SK-N-SH treated with all-trans-retinoic acid at 6 μM for 48 hours (cell line): ENCODE measurements around the gene PGS1.

Experiments used
- ARNTL ChIP-seq: fragments of 450-650 bp; formaldehyde crosslinking; IDR thresholded peaks from 2 replicates; pipeline ENCODE4 v1.5.0; 2020; ENCODE audit warnings: low read depth, mild to moderate bottlenecking, moderate library complexity, borderline replicate concordance
- ESRRG ChIP-seq: fragments of 250-450 bp; sonication (Bioruptor Pico); IDR thresholded peaks from 2 replicates; pipeline ENCODE4 v1.6.1; 2021; ENCODE audit warnings: mild to moderate bottlenecking
- GLIS3 ChIP-seq: fragments of 250-450 bp; sonication (Bioruptor Pico); IDR thresholded peaks from 2 replicates; pipeline ENCODE4 v1.5.0; 2020; ENCODE audit warnings: mild to moderate bottlenecking, moderate library complexity
- ISL1 ChIP-seq: fragments of 250-450 bp; sonication (Bioruptor Pico); IDR thresholded peaks from 2 replicates; pipeline ENCODE4 v2.1.2; 2022; ENCODE audit warnings: mild to moderate bottlenecking, moderate library complexity
- PATZ1 ChIP-seq: fragments of 250-450 bp; sonication (Bioruptor Pico); IDR thresholded peaks from 2 replicates; pipeline ENCODE4 v1.8.0; 2020; ENCODE audit warnings: mild to moderate bottlenecking, moderate library complexity, borderline replicate concordance
- PPARA ChIP-seq: fragments of 250-450 bp; sonication (Bioruptor Pico); IDR thresholded peaks from 2 replicates; pipeline ENCODE4 v1.5.0; 2020; ENCODE audit warnings: mild to moderate bottlenecking, borderline replicate concordance
- RARB ChIP-seq: fragments of 250-450 bp; sonication (Bioruptor Pico); IDR thresholded peaks from 2 replicates; pipeline ENCODE4 v1.8.0; 2021; ENCODE audit warnings: mild to moderate bottlenecking, moderate library complexity
- ZC3H10 ChIP-seq: fragments of 250-450 bp; sonication (Bioruptor Pico); IDR thresholded peaks from 2 replicates; pipeline ENCODE4 v1.5.1; 2021; ENCODE audit warnings: mild to moderate bottlenecking, moderate library complexity
- ZFP3 ChIP-seq: fragments of 250-450 bp; sonication (Bioruptor Pico); IDR thresholded peaks from 2 replicates; pipeline ENCODE4 v1.5.0; 2020; ENCODE audit warnings: mild to moderate bottlenecking, moderate library complexity
- ZFP30 ChIP-seq: fragments of 450-650 bp; formaldehyde crosslinking; IDR thresholded peaks from 2 replicates; pipeline ENCODE4 v1.5.0; 2022; ENCODE audit warnings: mild to moderate bottlenecking, moderate library complexity
- ZNF70 ChIP-seq: fragments of 450-650 bp; formaldehyde crosslinking; IDR thresholded peaks from 2 replicates; pipeline ENCODE4 v1.5.0; 2020; ENCODE audit warnings: mild to moderate bottlenecking, moderate library complexity
- TF ChIP-seq, protein P1 (sequence below): fragments of 250-450 bp; sonication (Bioruptor Pico); IDR thresholded peaks from 2 replicates; pipeline ENCODE4 v1.8.0; 2021; ENCODE audit warnings: low read depth, mild to moderate bottlenecking, moderate library complexity, borderline replicate concordance
- TF ChIP-seq, protein P2 (sequence below): fragments of 250-450 bp; sonication (Bioruptor Pico); IDR thresholded peaks from 2 replicates; pipeline ENCODE4 v1.5.1; 2020; ENCODE audit warnings: low read depth, mild to moderate bottlenecking, moderate library complexity
- TF ChIP-seq, protein P3 (sequence below): fragments of 250-450 bp; sonication (Bioruptor Pico); IDR thresholded peaks from 2 replicates; pipeline ENCODE4 v1.5.0; 2020; ENCODE audit warnings: mild to moderate bottlenecking, moderate library complexity

DNA sequence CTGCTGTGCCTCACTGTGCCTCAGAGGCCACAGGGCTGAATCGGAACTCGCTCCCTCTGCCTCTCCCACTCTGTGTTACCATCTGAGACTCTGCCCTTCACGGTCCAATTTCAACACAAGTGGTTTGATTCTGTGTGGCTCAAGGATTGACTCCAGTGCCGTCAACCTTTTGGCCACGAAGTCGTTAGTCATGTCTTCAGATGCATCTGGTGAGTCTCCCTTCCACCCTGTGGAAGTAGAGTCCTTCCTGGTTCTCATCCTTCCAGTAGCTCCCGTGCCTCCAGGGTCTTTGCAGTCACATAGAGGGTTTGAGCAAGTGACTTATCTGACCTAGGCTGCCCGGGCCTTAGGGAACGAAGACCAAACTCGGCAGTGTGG, 51.2 kb downstream of the PGS1 start:
- TF ChIP-seq ESRRG (no peak), ZC3H10 (CRISPR knock-in tag) (no peak), RARB (CRISPR knock-in tag) (no peak), PATZ1 (CRISPR knock-in tag) (no peak), ZNF70 (no peak), ZFP3 (CRISPR knock-in tag) (no peak), ARNTL (CRISPR knock-in tag) (no peak), PPARA (CRISPR knock-in tag) (no peak), ISL1 (no peak), ZFP30 (no peak), GLIS3 (no peak)
- TF ChIP-seq, protein P1, sequence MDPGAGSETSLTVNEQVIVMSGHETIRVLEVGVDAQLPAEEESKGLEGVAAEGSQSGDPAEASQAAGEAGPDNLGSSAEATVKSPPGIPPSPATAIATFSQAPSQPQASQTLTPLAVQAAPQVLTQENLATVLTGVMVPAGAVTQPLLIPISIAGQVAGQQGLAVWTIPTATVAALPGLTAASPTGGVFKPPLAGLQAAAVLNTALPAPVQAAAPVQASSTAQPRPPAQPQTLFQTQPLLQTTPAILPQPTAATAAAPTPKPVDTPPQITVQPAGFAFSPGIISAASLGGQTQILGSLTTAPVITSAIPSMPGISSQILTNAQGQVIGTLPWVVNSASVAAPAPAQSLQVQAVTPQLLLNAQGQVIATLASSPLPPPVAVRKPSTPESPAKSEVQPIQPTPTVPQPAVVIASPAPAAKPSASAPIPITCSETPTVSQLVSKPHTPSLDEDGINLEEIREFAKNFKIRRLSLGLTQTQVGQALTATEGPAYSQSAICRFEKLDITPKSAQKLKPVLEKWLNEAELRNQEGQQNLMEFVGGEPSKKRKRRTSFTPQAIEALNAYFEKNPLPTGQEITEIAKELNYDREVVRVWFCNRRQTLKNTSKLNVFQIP (CRISPR knock-in tag), result no peak
- TF ChIP-seq, protein P2, sequence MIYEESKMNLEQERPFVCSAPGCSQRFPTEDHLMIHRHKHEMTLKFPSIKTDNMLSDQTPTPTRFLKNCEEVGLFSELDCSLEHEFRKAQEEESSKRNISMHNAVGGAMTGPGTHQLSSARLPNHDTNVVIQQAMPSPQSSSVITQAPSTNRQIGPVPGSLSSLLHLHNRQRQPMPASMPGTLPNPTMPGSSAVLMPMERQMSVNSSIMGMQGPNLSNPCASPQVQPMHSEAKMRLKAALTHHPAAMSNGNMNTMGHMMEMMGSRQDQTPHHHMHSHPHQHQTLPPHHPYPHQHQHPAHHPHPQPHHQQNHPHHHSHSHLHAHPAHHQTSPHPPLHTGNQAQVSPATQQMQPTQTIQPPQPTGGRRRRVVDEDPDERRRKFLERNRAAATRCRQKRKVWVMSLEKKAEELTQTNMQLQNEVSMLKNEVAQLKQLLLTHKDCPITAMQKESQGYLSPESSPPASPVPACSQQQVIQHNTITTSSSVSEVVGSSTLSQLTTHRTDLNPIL (CRISPR knock-in tag), result no peak
- TF ChIP-seq, protein P3, sequence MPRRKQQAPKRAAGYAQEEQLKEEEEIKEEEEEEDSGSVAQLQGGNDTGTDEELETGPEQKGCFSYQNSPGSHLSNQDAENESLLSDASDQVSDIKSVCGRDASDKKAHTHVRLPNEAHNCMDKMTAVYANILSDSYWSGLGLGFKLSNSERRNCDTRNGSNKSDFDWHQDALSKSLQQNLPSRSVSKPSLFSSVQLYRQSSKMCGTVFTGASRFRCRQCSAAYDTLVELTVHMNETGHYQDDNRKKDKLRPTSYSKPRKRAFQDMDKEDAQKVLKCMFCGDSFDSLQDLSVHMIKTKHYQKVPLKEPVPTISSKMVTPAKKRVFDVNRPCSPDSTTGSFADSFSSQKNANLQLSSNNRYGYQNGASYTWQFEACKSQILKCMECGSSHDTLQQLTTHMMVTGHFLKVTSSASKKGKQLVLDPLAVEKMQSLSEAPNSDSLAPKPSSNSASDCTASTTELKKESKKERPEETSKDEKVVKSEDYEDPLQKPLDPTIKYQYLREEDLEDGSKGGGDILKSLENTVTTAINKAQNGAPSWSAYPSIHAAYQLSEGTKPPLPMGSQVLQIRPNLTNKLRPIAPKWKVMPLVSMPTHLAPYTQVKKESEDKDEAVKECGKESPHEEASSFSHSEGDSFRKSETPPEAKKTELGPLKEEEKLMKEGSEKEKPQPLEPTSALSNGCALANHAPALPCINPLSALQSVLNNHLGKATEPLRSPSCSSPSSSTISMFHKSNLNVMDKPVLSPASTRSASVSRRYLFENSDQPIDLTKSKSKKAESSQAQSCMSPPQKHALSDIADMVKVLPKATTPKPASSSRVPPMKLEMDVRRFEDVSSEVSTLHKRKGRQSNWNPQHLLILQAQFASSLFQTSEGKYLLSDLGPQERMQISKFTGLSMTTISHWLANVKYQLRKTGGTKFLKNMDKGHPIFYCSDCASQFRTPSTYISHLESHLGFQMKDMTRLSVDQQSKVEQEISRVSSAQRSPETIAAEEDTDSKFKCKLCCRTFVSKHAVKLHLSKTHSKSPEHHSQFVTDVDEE (CRISPR knock-in tag), result no peak
